ENCODE data around the gene SLCO3A1. TPM values are rescaled to one million over a fixed set of nuclear protein-coding genes. Genes with fewer than 3 reads are reported as not detected.

Gene SLCO3A1
- total RNA-seq: 2.0 and 10.9 TPM in 2 replicates

DNA sequence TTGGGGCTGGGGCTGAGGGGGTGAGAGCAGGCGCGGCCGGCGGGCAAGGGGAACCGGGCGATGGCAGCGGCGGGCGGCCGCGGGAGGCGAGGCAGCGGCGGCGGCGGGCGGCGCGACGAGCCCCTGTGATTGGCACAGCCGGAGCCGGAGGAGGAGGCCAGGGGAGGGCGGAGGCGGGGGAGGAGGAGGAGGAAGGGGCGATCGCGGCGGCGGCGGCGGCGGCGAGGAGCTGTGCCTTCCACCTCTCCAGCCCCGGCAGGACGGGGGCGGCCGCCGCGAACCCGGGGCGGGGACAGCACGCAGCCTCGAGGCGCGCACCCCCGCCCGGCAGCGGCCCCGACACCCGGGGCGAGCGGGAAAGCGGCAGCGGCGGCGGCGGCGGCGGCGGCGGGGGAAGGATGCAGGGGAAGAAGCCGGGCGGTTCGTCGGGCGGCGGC, at the start of gene SLCO3A1:
Gene SLCO3A1, plus strand, starts transcription at position 198 of the 437 bp plus-strand sequence.

Measured in pericardium fibroblast (primary cell).